H9 (cell line): ENCODE measurements around the gene TPGS2. TPM values are rescaled to one million over a fixed set of nuclear protein-coding genes. Genes with fewer than 3 reads are reported as not detected.

Experiments used
- DNase-seq: peaks from one replicate; pipeline ENCODE4 v3.0.0-alpha.2; 2017
- H2AFZ ChIP-seq: one replicate; pipeline ENCODE4 v1.6.1; 2013; ENCODE audit warnings: mild to moderate bottlenecking, low read length, control low read depth, moderate library complexity
- H2AK5ac ChIP-seq: 2 replicates; pipeline ENCODE4 v1.6.1; 2013; ENCODE audit warnings: low read length, control low read depth, mixed read lengths; ENCODE audit not compliant: insufficient read length
- H2BK120ac ChIP-seq: one replicate; pipeline ENCODE4 v1.6.1; 2013; ENCODE audit warnings: low read depth, mild to moderate bottlenecking, low read length, control low read depth, inconsistent platforms; ENCODE audit not compliant: poor library complexity, severe bottlenecking
- H2BK12ac ChIP-seq: 2 replicates; pipeline ENCODE4 v1.6.1; 2013; ENCODE audit warnings: low read length, control low read depth, mixed read lengths, low read depth; ENCODE audit not compliant: insufficient read length
- H2BK15ac ChIP-seq: 2 replicates; pipeline ENCODE4 v1.6.1; 2013; ENCODE audit warnings: low read depth, low read length, control low read depth
- H2BK20ac ChIP-seq: one replicate; pipeline ENCODE4 v1.6.1; 2013; ENCODE audit warnings: low read depth, mild to moderate bottlenecking, low read length, control low read depth, inconsistent platforms; ENCODE audit not compliant: poor library complexity, severe bottlenecking
- H2BK5ac ChIP-seq: 2 replicates; pipeline ENCODE4 v1.6.1; 2013; ENCODE audit warnings: low read length, control low read depth, mixed read lengths; ENCODE audit not compliant: insufficient read length
- H3K14ac ChIP-seq: 2 replicates; pipeline ENCODE4 v1.6.1; 2013; ENCODE audit warnings: low read length, control low read depth; ENCODE audit not compliant: insufficient read depth
- H3K18ac ChIP-seq: 2 replicates; pipeline ENCODE4 v1.6.1; 2013; ENCODE audit warnings: low read depth, mild to moderate bottlenecking, mixed read lengths, low read length, control low read depth; ENCODE audit not compliant: insufficient read length
- H3K23ac ChIP-seq: 2 replicates; pipeline ENCODE4 v1.6.1; 2013; ENCODE audit warnings: low read length, control low read depth, mixed read lengths, low read depth; ENCODE audit not compliant: insufficient read length
- H3K23me2 ChIP-seq: 2 replicates; pipeline ENCODE4 v1.6.1; 2013; ENCODE audit warnings: low read depth, mild to moderate bottlenecking, mixed read lengths, low read length, control low read depth; ENCODE audit not compliant: insufficient read length, poor library complexity, severe bottlenecking
- H3K27ac ChIP-seq: 2 replicates; pipeline ENCODE4 v1.5.1; 2013; ENCODE audit warnings: low read length, control low read depth, mixed read lengths, low read depth; ENCODE audit not compliant: insufficient read length
- H3K27me3 ChIP-seq: 2 replicates; pipeline ENCODE4 v1.6.1; 2013; ENCODE audit warnings: low read length, control low read depth, inconsistent platforms; ENCODE audit not compliant: insufficient read depth
- H3K4ac ChIP-seq: 2 replicates; pipeline ENCODE4 v1.6.1; 2013; ENCODE audit warnings: low read depth, mild to moderate bottlenecking, control low read depth, inconsistent platforms, low read length, moderate library complexity
- H3K4me1 ChIP-seq: 2 replicates; pipeline ENCODE4 v1.6.1; 2013; ENCODE audit warnings: low read length, control low read depth, inconsistent platforms; ENCODE audit not compliant: insufficient read depth
- H3K4me2 ChIP-seq: 2 replicates; pipeline ENCODE4 v1.6.1; 2013; ENCODE audit warnings: low read length, control low read depth, mixed read lengths; ENCODE audit not compliant: insufficient read length, insufficient read depth
- H3K56ac ChIP-seq: 2 replicates; pipeline ENCODE4 v1.6.1; 2013; ENCODE audit warnings: low read depth, mild to moderate bottlenecking, mixed read lengths, low read length, control low read depth; ENCODE audit not compliant: insufficient read length
- H3K79me1 ChIP-seq: 2 replicates; pipeline ENCODE4 v1.6.1; 2013; ENCODE audit warnings: low read depth, mild to moderate bottlenecking, moderate library complexity, low read length, control low read depth, inconsistent platforms; ENCODE audit not compliant: insufficient read depth, poor library complexity, severe bottlenecking
- H3K79me2 ChIP-seq: 2 replicates; pipeline ENCODE4 v1.6.1; 2013; ENCODE audit warnings: low read length, control low read depth, inconsistent platforms; ENCODE audit not compliant: insufficient read depth
- H3K9ac ChIP-seq: 2 replicates; pipeline ENCODE4 v1.6.1; 2013; ENCODE audit warnings: low read length, control low read depth, mixed read lengths; ENCODE audit not compliant: insufficient read length; ENCODE audit errors: extremely low read depth
- H3K9me3 ChIP-seq: one replicate; pipeline ENCODE4 v1.6.1; 2013; ENCODE audit warnings: low read depth, low read length, inconsistent platforms; ENCODE audit not compliant: control insufficient read depth
- H3T11ph ChIP-seq: one replicate; pipeline ENCODE4 v1.6.1; 2013; ENCODE audit warnings: mild to moderate bottlenecking, low read length, control low read depth, inconsistent platforms
- H4K20me1 ChIP-seq: one replicate; pipeline ENCODE4 v1.6.1; 2013; ENCODE audit not compliant: control insufficient read depth, insufficient read length, insufficient read depth
- H4K5ac ChIP-seq: 2 replicates; pipeline ENCODE4 v1.6.1; 2013; ENCODE audit warnings: low read depth, mild to moderate bottlenecking, mixed read lengths, low read length, control low read depth; ENCODE audit not compliant: insufficient read length
- H4K8ac ChIP-seq: replicated peaks from 2 replicates; pipeline ENCODE4 v1.6.1; 2013; ENCODE audit warnings: low read length, control low read depth, mixed read lengths, low read depth; ENCODE audit not compliant: insufficient read length
- H4K91ac ChIP-seq: 2 replicates; pipeline ENCODE4 v1.6.1; 2013; ENCODE audit warnings: low read depth, mild to moderate bottlenecking, moderate library complexity, mixed read lengths, low read length, control low read depth; ENCODE audit not compliant: insufficient read length
- H3K27ac Mint-ChIP-seq, 3 experiments: 2 replicates in 2 of 3; 3 replicates in 1 of 3; pipeline ENCODE4 v1.8.0; 2020 to 2021; ENCODE audit warnings: mixed read lengths in 3 of 3, mild to moderate bottlenecking in 1 of 3, moderate library complexity in 1 of 3
- H3K27me3 Mint-ChIP-seq: 2 replicates; pipeline ENCODE4 v1.8.0; 2021; ENCODE audit warnings: low read depth, mild to moderate bottlenecking, moderate library complexity, mixed read lengths
- H3K36me3 Mint-ChIP-seq, 3 experiments: 2 replicates in 2 of 3; 3 replicates in 1 of 3; pipeline ENCODE4 v1.8.0; 2020 to 2021; ENCODE audit warnings: low read depth in 3 of 3, mixed read lengths in 3 of 3; ENCODE audit not compliant: insufficient read depth in 1 of 3
- H3K4me1 Mint-ChIP-seq, 2 experiments: 2 replicates each; pipeline ENCODE4 v1.8.0; 2020; ENCODE audit warnings: mixed read lengths in 2 of 2
- H3K4me3 Mint-ChIP-seq, 2 experiments: 2 replicates in 1 of 2; 3 replicates in 1 of 2; pipeline ENCODE4 v1.8.0; 2020 to 2021; ENCODE audit warnings: mild to moderate bottlenecking in 2 of 2, mixed read lengths in 2 of 2, moderate library complexity in 1 of 2
- H3K9me3 Mint-ChIP-seq, 2 experiments: 2 replicates in 1 of 2; 3 replicates in 1 of 2; pipeline ENCODE4 v1.8.0; 2020; ENCODE audit warnings: mild to moderate bottlenecking in 2 of 2, mixed read lengths in 2 of 2, moderate library complexity in 1 of 2
- CTCF ChIP-seq: fragments of 200-600 bp; sonication (generic); conservative IDR thresholded peaks from 3 replicates; pipeline ENCODE4 v1.8.0; 2021; ENCODE audit warnings: antibody characterized with exemption, mild to moderate bottlenecking
- WGBS: extraction: QIAGEN DNeasy Blood & Tissue Kit; methylation state at CpG from one replicate; pipeline ENCODE4 v1.1.7; 2013; ENCODE audit warnings: missing lambda C conversion rate, low lambda C conversion rate, mixed read lengths; ENCODE audit not compliant: insufficient read length; ENCODE audit errors: extremely low coverage; 5-methylcytosine and 5-hydroxymethylcytosine counted together
- total RNA-seq: library from RNA; stranded (reverse); gene quantifications from 2 replicates; pipeline ENCODE4 v1.2.1, GENCODE V29; 2021

TPGS2 gene
- total RNA-seq, 1 experiment from 2014 or later: 147 TPM

- no peak overlapping the region for H3K14ac ChIP-seq
- H2BK15ac ChIP-seq: no peak overlapping the region
- H3K4me1 ChIP-seq: no peaks in the 10 kb centered on the region
- H2BK20ac ChIP-seq: no peak overlapping the region
- no peaks in the 10 kb centered on the region for H3K27me3 ChIP-seq
- H2AFZ ChIP-seq: no peak overlapping the region
- H3K4ac ChIP-seq: no peak overlapping the region
- H4K91ac ChIP-seq: no peak overlapping the region
- H2BK5ac ChIP-seq: no peak overlapping the region
- no peak overlapping the region for H3K4me2 ChIP-seq
- no peak overlapping the region for H2BK12ac ChIP-seq
- H2AK5ac ChIP-seq: no peak overlapping the region
- Mint-ChIP-seq H3K27ac (no peak overlapping the region), H3K4me3 (no peak overlapping the region), H3K36me3 (peaks cover 11 to 21% (median 12%) of the 10 kb centered on the region in 3 experiments; a peak in 6 of 7 replicates), H3K27me3 (no peaks in the 10 kb centered on the region), H3K4me1 (no peaks in the 10 kb centered on the region), H3K9me3 (peaks cover 3 to 7% of the 10 kb centered on the region in 2 experiments; a peak in 4 of 5 replicates)
- H3K79me1 ChIP-seq: no peaks in the 10 kb centered on the region
- H3K18ac ChIP-seq: no peak overlapping the region
- TF ChIP-seq CTCF: no peak
- H4K20me1 ChIP-seq: no peaks in the 10 kb centered on the region
- no peak overlapping the region for H3K9ac ChIP-seq
- no peak for DNase-seq
- no peaks in the 10 kb centered on the region for H3K9me3 ChIP-seq
- H3K56ac ChIP-seq: no peak overlapping the region
- no peak overlapping the region for H4K8ac ChIP-seq
- H3K23ac ChIP-seq: no peak overlapping the region
- H3K79me2 ChIP-seq: no peaks in the 10 kb centered on the region
- no CpG with 5 or more reads among the region's 2 CpGs for WGBS
- no peak overlapping the region for H2BK120ac ChIP-seq
- H3K23me2 ChIP-seq: no peaks in the 10 kb centered on the region
- H3K27ac ChIP-seq: no peak overlapping the region
- no peak overlapping the region for H4K5ac ChIP-seq
- H3T11ph ChIP-seq: no peak overlapping the region
Observed at GRCh38 chr18:36848609-36849008, 19.8 kb upstream of the TPGS2 start.
